Mesodermal cell (in vitro differentiated cells): Measurements from ENCODE around the gene SLC51B.
"Not testable (repeated sequence)": the region's sequence is repeated elsewhere in the genome, so short reads cannot be mapped to it uniquely, and the experiment has no call there.

Experiments
- H3K27ac ChIP-seq: 2 replicates; pipeline ENCODE4 v1.7.0; 2013; ENCODE audit warnings: mild to moderate bottlenecking, low read depth, low read length, moderate library complexity; ENCODE audit not compliant: severe bottlenecking
- H3K36me3 ChIP-seq: 2 replicates; pipeline ENCODE4 v1.7.1; 2013; ENCODE audit warnings: mild to moderate bottlenecking, low read length, moderate library complexity; ENCODE audit not compliant: control insufficient read depth, insufficient read depth
- H3K4me1 ChIP-seq: one replicate; pipeline ENCODE4 v1.7.1; 2013; ENCODE audit warnings: mild to moderate bottlenecking, low read length; ENCODE audit not compliant: insufficient read depth, control insufficient read depth, poor library complexity, severe bottlenecking
- H3K4me3 ChIP-seq: 2 replicates; pipeline ENCODE4 v1.7.0; 2013; ENCODE audit warnings: low read length, control low read depth, mild to moderate bottlenecking; ENCODE audit not compliant: insufficient read depth, poor library complexity, severe bottlenecking; ENCODE audit errors: extremely low read depth
- H3K9me3 ChIP-seq: 2 replicates; pipeline ENCODE4 v1.7.1; 2013; ENCODE audit warnings: mild to moderate bottlenecking, low read length, moderate library complexity; ENCODE audit not compliant: control insufficient read depth
- WGBS, 2 experiments: methylation state at CpG; one replicate each; pipeline ENCODE4 v1.1.5; 2013; ENCODE audit warnings: missing lambda C conversion rate in 2 of 2; ENCODE audit not compliant: insufficient coverage in 2 of 2; 5-methylcytosine and 5-hydroxymethylcytosine counted together

SLC51B gene

GRCh38 chr15:65066635-65067316, 21.6 kb downstream of the SLC51B start:
- 13 to 23% methylated on average over 6 of the region's 9 CpGs for WGBS, 2 experiments
- peak overlapping the region; percentile 54 for H3K4me3 ChIP-seq
- H3K9me3 ChIP-seq, result no peaks in the 10 kb centered on the region
- peaks cover 31% of the 10 kb centered on the region for H3K36me3 ChIP-seq
- H3K27ac ChIP-seq, result peak overlapping the region; percentile 93
- H3K4me1 ChIP-seq, result peaks cover 38% of the 10 kb centered on the region

GRCh38 chr15:65067317-65067644, 22.1 kb downstream of the SLC51B start:
- peaks cover 26% of the 10 kb centered on the region for H3K36me3 ChIP-seq
- H3K4me3 ChIP-seq, result peak overlapping the region; percentile 54
- peaks cover 39% of the 10 kb centered on the region for H3K4me1 ChIP-seq
- peak overlapping the region; percentile 93 for H3K27ac ChIP-seq
- WGBS, 2 experiments, result 3% methylated on average over 8 of the region's 8 CpGs
- no peaks in the 10 kb centered on the region for H3K9me3 ChIP-seq

GRCh38 chr15:65067645-65068402, 22.6 kb downstream of the SLC51B start, which contains the start of gene RASL12:
RASL12 (minus strand) TSS chr15:65067991; CDS start chr15:65067835, 156 bp downstream.
- H3K27ac ChIP-seq, result peak within 1 kb of the TSS; percentile 93
- 1 to 3% methylated on average over 43 to 56 of the region's 66 CpGs for WGBS, 2 experiments
- peaks cover 4% of the 10 kb centered on the region for H3K9me3 ChIP-seq
- peak within 1 kb of the TSS; percentile 54 for H3K4me3 ChIP-seq
- peaks cover 20% of the 10 kb centered on the region for H3K36me3 ChIP-seq
- peaks cover 34% of the 10 kb centered on the region for H3K4me1 ChIP-seq

GRCh38 chr15:65068403-65068788, 23.2 kb downstream of the SLC51B start:
- Histone ChIP-seq H3K4me1 (peaks cover 29% of the 10 kb centered on the region), H3K36me3 (peaks cover 15% of the 10 kb centered on the region), H3K27ac (no peak overlapping the region), H3K4me3 (peak overlapping the region; percentile 54), H3K9me3 (peaks cover 6% of the 10 kb centered on the region)
- 48 to 70% methylated on average over 2 of the region's 3 CpGs for WGBS, 2 experiments

GRCh38 chr15:65069179-65069578, 24.0 kb downstream of the SLC51B start:
- no peak overlapping the region for H3K4me3 ChIP-seq
- H3K36me3 ChIP-seq, result peaks cover 8% of the 10 kb centered on the region
- peaks cover 6% of the 10 kb centered on the region for H3K9me3 ChIP-seq
- H3K4me1 ChIP-seq, result peaks cover 24% of the 10 kb centered on the region
- H3K27ac ChIP-seq, result no peak overlapping the region
- WGBS, 2 experiments, result 100% methylated on average over 1 of the region's 1 CpG

GRCh38 chr15:65069779-65070546, 24.8 kb downstream of the SLC51B start:
- Histone ChIP-seq H3K27ac (no peak overlapping the region), H3K4me1 (peaks cover 24% of the 10 kb centered on the region)
- WGBS, 2 experiments, result 93 to 96% methylated on average over 4 of the region's 5 CpGs

GRCh38 chr15:65071381-65071811, 26.2 kb downstream of the SLC51B start:
- H3K4me3 ChIP-seq, result no peak overlapping the region
- WGBS, 2 experiments, result 73 to 77% methylated on average over 3 to 4 of the region's 5 CpGs
- H3K36me3 ChIP-seq, result no peaks in the 10 kb centered on the region
- H3K9me3 ChIP-seq, result peaks cover 6% of the 10 kb centered on the region
- H3K4me1 ChIP-seq, result peaks cover 19% of the 10 kb centered on the region
- no peak overlapping the region for H3K27ac ChIP-seq

More at GRCh38 chr15:65069779-65070546, 24.8 kb downstream of the SLC51B start:
- H3K4me3 ChIP-seq, result no peak overlapping the region
- peaks cover 6% of the 10 kb centered on the region for H3K9me3 ChIP-seq
- peaks cover 4% of the 10 kb centered on the region for H3K36me3 ChIP-seq

GRCh38 chr15:65072027-65072426, 26.8 kb downstream of the SLC51B start:
- no CpG with 5 or more reads among the region's 1 CpG for WGBS, 2 experiments
- Histone ChIP-seq H3K4me3 (no peak overlapping the region), H3K36me3 (no peaks in the 10 kb centered on the region), H3K4me1 (peaks cover 17% of the 10 kb centered on the region), H3K9me3 (peaks cover 6% of the 10 kb centered on the region), H3K27ac (no peak overlapping the region)

- WGBS, 2 experiments, result 96 to 100% methylated on average over 3 of the region's 3 CpGs
- H3K27ac ChIP-seq, result no peak overlapping the region
- peaks cover 17% of the 10 kb centered on the region for H3K4me1 ChIP-seq
- no peaks in the 10 kb centered on the region for H3K36me3 ChIP-seq
- H3K4me3 ChIP-seq, result no peak overlapping the region
- peaks cover 6% of the 10 kb centered on the region for H3K9me3 ChIP-seq
Measured at GRCh38 chr15:65072617-65073016, 27.4 kb downstream of the SLC51B start.

- H3K4me3 ChIP-seq, H3K27ac ChIP-seq, H3K9me3 ChIP-seq, H3K36me3 ChIP-seq: not testable (repeated sequence)
- WGBS, 2 experiments, result 98 to 100% methylated on average over 5 to 7 of the region's 22 CpGs
- peaks cover 14% of the 10 kb centered on the region for H3K4me1 ChIP-seq
Measured at GRCh38 chr15:65074946-65075345, 29.8 kb downstream of the SLC51B start.
